Head of caudate nucleus (tissue), 42 donors: ENCODE data around the gene PAN3.

Experiments
- DNase-seq, 42 donors: peaks; one replicate each; pipeline versions ENCODE4 v3.0.0 to v3.0.0-alpha.2; 2020 to 2021; ENCODE audit warnings: mixed read lengths in 7 of 42
- intact Hi-C: fragments of 100-400 bp; cut with DNase I; formaldehyde crosslinking; loops from one replicate; pipeline ENCODE4 v1.15.0; 2022

The PAN3 gene

GRCh38 chr13:28199089-28199488 is 60.7 kb downstream of the PAN3 start:
- no peak for DNase-seq
- intact Hi-C loops: no loop called here

GRCh38 chr13:28204043-28204442 is 65.7 kb downstream of the PAN3 start:
- intact Hi-C loops: no loop called here
- DNase-seq: no peak

- DNase-seq: no peak
- intact Hi-C loops: no loop called here
These were observed 66.5 kb downstream of the PAN3 start for GRCh38 chr13:28204690-28205443.

GRCh38 chr13:28218679-28219078 is 80.3 kb downstream of the PAN3 start:
- no peak for DNase-seq
- intact Hi-C loops: no loop called here

- intact Hi-C loops: no loop called here
- DNase-seq: no peak
These were observed 81.2 kb downstream of the PAN3 start for GRCh38 chr13:28219408-28220099.

GRCh38 chr13:28220166-28220565 is 81.8 kb downstream of the PAN3 start:
- intact Hi-C loops: no loop called here
- no peak for DNase-seq

GRCh38 chr13:28229522-28230411 is 91.4 kb downstream of the PAN3 start:
- no peak for DNase-seq
- intact Hi-C loops: no loop called here

GRCh38 chr13:28231642-28232041 is 93.3 kb downstream of the PAN3 start:
- DNase-seq: no peak
- intact Hi-C loops: no loop called here

GRCh38 chr13:28237944-28238343 is 99.6 kb downstream of the PAN3 start:
- no peak for DNase-seq
- intact Hi-C loops: no loop called here

- no peak for DNase-seq
- intact Hi-C loops: no loop called here
These were observed 101.0 kb downstream of the PAN3 start for GRCh38 chr13:28239374-28239773.

GRCh38 chr13:28245465-28245864 is 107.1 kb downstream of the PAN3 start:
- intact Hi-C loops: no loop called here
- DNase-seq: no peak

GRCh38 chr13:28246891-28247290 is 108.5 kb downstream of the PAN3 start:
- intact Hi-C loops: no loop called here

GRCh38 chr13:28248080-28248479 is 109.7 kb downstream of the PAN3 start:
- no peak for DNase-seq
- intact Hi-C loops: no loop called here

More at GRCh38 chr13:28246891-28247290, 108.5 kb downstream of the PAN3 start:
- no peak for DNase-seq

GRCh38 chr13:28250542-28250941 is 112.2 kb downstream of the PAN3 start:
- intact Hi-C loops: no loop called here

GRCh38 chr13:28251466-28251865 is 113.1 kb downstream of the PAN3 start:
- intact Hi-C loops: no loop called here
- DNase-seq: no peak

More at GRCh38 chr13:28250542-28250941, 112.2 kb downstream of the PAN3 start:
- DNase-seq: no peak

GRCh38 chr13:28252547-28252946 is 114.2 kb downstream of the PAN3 start:
- DNase-seq: no peak
- intact Hi-C loops: no loop called here

GRCh38 chr13:28257305-28257704 is 119.0 kb downstream of the PAN3 start:
- intact Hi-C loops: no loop called here
- DNase-seq: no peak

GRCh38 chr13:28258417-28258816 is 120.1 kb downstream of the PAN3 start:
- DNase-seq: no peak
- intact Hi-C loops: no loop called here

- intact Hi-C loops: no loop called here
- DNase-seq: no peak
These were observed 129.2 kb downstream of the PAN3 start for GRCh38 chr13:28267497-28267896.

- DNase-seq: no peak
- intact Hi-C loops: no loop called here
These were observed 130.5 kb downstream of the PAN3 start for GRCh38 chr13:28268800-28269223.
